HepG2 (cell line): ENCODE measurements around the gene TMEM45A. TPM values are rescaled to one million over a fixed set of nuclear protein-coding genes. Genes with fewer than 3 reads are reported as not detected.

Source experiments
- RXRB ChIP-seq: IDR thresholded peaks from 2 replicates; pipeline ENCODE4 v1.6.1; 2016; ENCODE audit warnings: borderline replicate concordance, missing genetic modification reagents, missing compliant biosample characterization
- ZNF205 ChIP-seq: IDR thresholded peaks from 2 replicates; pipeline ENCODE4 v1.6.1; 2018; ENCODE audit warnings: missing biosample characterization, missing genetic modification reagents
- polyA plus RNA-seq, 8 experiments: library from polyadenylated mRNA; depleted of rRNA in 3 of 8; stranded (reverse) in 7 of 8; unstranded in 1 of 8; fragments of >200 nt; fragmentation: Illumina TruSeq in 4 of 8; extraction: Trizol in 4 of 8; gene quantifications; 2 replicates each; pipeline versions ENCODE4 v1.2.1 to v1.2.3, GENCODE V29; 2011 to 2016; ENCODE audit warnings: low read depth in 4 of 8, missing spikeins in 1 of 8, mixed read lengths in 1 of 8; ENCODE audit not compliant: insufficient read depth in 1 of 8
- total RNA-seq, 5 experiments: library from RNA; depleted of rRNA; stranded (reverse); fragments of >200 nt; fragmentation: Illumina TruSeq; extraction: Trizol; gene quantifications; 2 replicates each; pipeline ENCODE4 v1.2.3, GENCODE V29; 2016; ENCODE audit warnings: low read depth in 1 of 5
- TF ChIP-seq, protein P1 (sequence below): sonication (generic); formaldehyde crosslinking; IDR thresholded peaks from 2 replicates; pipeline ENCODE4 v1.4.0; 2020; ENCODE audit warnings: missing genetic modification reagents, borderline replicate concordance
- TF ChIP-seq, protein P2 (sequence below): sonication (generic); formaldehyde crosslinking; IDR thresholded peaks from 2 replicates; pipeline ENCODE4 v1.4.0; 2020; ENCODE audit warnings: missing genetic modification reagents
- TF ChIP-seq, protein P3 (sequence below): sonication (generic); formaldehyde crosslinking; IDR thresholded peaks from 2 replicates; pipeline ENCODE4 v1.8.1; 2022; ENCODE audit warnings: low read depth, mild to moderate bottlenecking, missing genetic modification reagents
- TF ChIP-seq, protein P4 (sequence below): sonication (generic); formaldehyde crosslinking; IDR thresholded peaks from 2 replicates; pipeline ENCODE4 v1.4.0; 2020; ENCODE audit warnings: mild to moderate bottlenecking, missing genetic modification reagents
- TF ChIP-seq, protein P5 (sequence below): sonication (generic); formaldehyde crosslinking; IDR thresholded peaks from 2 replicates; pipeline ENCODE4 v1.4.0; 2020; ENCODE audit warnings: missing genetic modification reagents

The TMEM45A gene
- total and polyA plus RNA-seq, 2 of the 13 experiments (the other 11 are each of a cell fraction or from before 2014, with no cell fraction given), result 14.8 to 38.5 TPM

DNA sequence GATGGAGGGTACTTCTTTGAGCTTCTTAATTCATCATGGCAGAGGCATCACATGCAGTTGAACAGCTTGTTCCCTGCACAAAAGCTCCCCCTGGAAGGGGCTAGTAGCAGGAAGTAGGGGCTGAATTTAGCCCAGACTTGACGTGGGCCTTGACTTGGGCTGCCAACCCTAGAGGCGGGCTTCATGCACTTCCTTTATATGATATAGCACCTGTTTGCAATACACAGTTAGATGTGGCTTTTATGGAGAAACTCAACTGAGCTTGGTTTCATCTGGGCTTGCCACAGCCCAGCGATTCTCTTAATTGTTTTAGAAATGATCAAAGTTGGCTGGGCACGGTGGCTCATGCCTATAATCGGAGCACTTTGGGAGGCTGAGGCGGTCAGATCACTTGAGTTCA is 83.3 kb downstream of the TMEM45A start (continued):
- TF ChIP-seq, protein P1, sequence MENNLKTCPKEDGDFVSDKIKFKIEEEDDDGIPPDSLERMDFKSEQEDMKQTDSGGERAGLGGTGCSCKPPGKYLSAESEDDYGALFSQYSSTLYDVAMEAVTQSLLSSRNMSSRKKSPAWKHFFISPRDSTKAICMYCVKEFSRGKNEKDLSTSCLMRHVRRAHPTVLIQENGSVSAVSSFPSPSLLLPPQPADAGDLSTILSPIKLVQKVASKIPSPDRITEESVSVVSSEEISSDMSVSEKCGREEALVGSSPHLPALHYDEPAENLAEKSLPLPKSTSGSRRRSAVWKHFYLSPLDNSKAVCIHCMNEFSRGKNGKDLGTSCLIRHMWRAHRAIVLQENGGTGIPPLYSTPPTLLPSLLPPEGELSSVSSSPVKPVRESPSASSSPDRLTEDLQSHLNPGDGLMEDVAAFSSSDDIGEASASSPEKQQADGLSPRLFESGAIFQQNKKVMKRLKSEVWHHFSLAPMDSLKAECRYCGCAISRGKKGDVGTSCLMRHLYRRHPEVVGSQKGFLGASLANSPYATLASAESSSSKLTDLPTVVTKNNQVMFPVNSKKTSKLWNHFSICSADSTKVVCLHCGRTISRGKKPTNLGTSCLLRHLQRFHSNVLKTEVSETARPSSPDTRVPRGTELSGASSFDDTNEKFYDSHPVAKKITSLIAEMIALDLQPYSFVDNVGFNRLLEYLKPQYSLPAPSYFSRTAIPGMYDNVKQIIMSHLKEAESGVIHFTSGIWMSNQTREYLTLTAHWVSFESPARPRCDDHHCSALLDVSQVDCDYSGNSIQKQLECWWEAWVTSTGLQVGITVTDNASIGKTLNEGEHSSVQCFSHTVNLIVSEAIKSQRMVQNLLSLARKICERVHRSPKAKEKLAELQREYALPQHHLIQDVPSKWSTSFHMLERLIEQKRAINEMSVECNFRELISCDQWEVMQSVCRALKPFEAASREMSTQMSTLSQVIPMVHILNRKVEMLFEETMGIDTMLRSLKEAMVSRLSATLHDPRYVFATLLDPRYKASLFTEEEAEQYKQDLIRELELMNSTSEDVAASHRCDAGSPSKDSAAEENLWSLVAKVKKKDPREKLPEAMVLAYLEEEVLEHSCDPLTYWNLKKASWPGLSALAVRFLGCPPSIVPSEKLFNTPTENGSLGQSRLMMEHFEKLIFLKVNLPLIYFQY (CRISPR knock-in tag), result no peak
- TF ChIP-seq, protein P2, sequence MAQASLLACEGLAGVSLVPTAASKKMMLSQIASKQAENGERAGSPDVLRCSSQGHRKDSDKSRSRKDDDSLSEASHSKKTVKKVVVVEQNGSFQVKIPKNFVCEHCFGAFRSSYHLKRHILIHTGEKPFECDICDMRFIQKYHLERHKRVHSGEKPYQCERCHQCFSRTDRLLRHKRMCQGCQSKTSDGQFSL (CRISPR knock-in tag), result no peak
- TF ChIP-seq, protein P3, sequence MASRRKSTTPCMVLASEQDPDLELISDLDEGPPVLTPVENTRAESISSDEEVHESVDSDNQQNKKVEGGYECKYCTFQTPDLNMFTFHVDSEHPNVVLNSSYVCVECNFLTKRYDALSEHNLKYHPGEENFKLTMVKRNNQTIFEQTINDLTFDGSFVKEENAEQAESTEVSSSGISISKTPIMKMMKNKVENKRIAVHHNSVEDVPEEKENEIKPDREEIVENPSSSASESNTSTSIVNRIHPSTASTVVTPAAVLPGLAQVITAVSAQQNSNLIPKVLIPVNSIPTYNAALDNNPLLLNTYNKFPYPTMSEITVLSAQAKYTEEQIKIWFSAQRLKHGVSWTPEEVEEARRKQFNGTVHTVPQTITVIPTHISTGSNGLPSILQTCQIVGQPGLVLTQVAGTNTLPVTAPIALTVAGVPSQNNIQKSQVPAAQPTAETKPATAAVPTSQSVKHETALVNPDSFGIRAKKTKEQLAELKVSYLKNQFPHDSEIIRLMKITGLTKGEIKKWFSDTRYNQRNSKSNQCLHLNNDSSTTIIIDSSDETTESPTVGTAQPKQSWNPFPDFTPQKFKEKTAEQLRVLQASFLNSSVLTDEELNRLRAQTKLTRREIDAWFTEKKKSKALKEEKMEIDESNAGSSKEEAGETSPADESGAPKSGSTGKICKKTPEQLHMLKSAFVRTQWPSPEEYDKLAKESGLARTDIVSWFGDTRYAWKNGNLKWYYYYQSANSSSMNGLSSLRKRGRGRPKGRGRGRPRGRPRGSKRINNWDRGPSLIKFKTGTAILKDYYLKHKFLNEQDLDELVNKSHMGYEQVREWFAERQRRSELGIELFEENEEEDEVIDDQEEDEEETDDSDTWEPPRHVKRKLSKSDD (CRISPR knock-in tag), result no peak
- TF ChIP-seq, protein P4, sequence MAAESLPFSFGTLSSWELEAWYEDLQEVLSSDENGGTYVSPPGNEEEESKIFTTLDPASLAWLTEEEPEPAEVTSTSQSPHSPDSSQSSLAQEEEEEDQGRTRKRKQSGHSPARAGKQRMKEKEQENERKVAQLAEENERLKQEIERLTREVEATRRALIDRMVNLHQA (CRISPR knock-in tag), result no peak
- no peak for TF ChIP-seq RXRB (CRISPR knock-in tag)
- TF ChIP-seq, protein P5, sequence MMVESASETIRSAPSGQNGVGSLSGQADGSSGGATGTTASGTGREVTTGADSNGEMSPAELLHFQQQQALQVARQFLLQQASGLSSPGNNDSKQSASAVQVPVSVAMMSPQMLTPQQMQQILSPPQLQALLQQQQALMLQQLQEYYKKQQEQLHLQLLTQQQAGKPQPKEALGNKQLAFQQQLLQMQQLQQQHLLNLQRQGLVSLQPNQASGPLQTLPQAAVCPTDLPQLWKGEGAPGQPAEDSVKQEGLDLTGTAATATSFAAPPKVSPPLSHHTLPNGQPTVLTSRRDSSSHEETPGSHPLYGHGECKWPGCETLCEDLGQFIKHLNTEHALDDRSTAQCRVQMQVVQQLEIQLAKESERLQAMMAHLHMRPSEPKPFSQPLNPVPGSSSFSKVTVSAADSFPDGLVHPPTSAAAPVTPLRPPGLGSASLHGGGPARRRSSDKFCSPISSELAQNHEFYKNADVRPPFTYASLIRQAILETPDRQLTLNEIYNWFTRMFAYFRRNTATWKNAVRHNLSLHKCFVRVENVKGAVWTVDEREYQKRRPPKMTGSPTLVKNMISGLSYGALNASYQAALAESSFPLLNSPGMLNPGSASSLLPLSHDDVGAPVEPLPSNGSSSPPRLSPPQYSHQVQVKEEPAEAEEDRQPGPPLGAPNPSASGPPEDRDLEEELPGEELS (CRISPR knock-in tag), result no peak
- TF ChIP-seq ZNF205 (CRISPR knock-in tag), result no peak
